Lower leg skin (tissue), 4 donors: ENCODE data around the gene GPR27. TPM values are rescaled to one million over a fixed set of nuclear protein-coding genes. Genes with fewer than 3 reads are reported as not detected.

ENCODE experiments used
- DNase-seq, 2 donors: peaks; one replicate each; pipeline ENCODE4 v3.0.0-alpha.2; 2019; ENCODE audit warnings: low spot score in 2 of 2
- H3K4me3 ChIP-seq: fragments of 200-600 bp; sonication (generic); 2 replicates; pipeline ENCODE4 v1.5.1; 2017; ENCODE audit warnings: mild to moderate bottlenecking, low read depth; ENCODE audit not compliant: poor library complexity, severe bottlenecking
- CTCF ChIP-seq, 3 donors: fragments of 450-650 bp; IDR thresholded peaks; one replicate each; pipeline ENCODE4 v1.5.1; 2016; ENCODE audit warnings: antibody characterized with exemption in 3 of 3, mild to moderate bottlenecking in 3 of 3, moderate library complexity in 2 of 3
- POLR2A ChIP-seq, 2 donors: fragments of 450-650 bp; IDR thresholded peaks; one replicate each; pipeline ENCODE4 v1.6.1; 2016 to 2017; ENCODE audit warnings: antibody characterized with exemption in 2 of 2, mild to moderate bottlenecking in 1 of 2, moderate library complexity in 1 of 2
- WGBS, 2 donors: methylation state at CpG; one replicate each; pipeline ENCODE4 v1.1.5; 2018; 5-methylcytosine and 5-hydroxymethylcytosine counted together
- intact Hi-C: fragments of 100-400 bp; cut with DNase I; formaldehyde crosslinking; loops from one replicate; pipeline ENCODE4 v1.15.0; 2023; ENCODE audit warnings: low total_unique reads
- total RNA-seq, 4 donors: library from RNA; depleted of rRNA; stranded (reverse); fragments of >200 nt; gene quantifications; one replicate each; pipeline ENCODE4 v1.1.0, GENCODE V29; 2016

The GPR27 gene
- total RNA-seq, 4 donors from 2014 or later, result 1.9 to 4.5 (median 2.5) TPM

GRCh38 chr3:71721651-71722157 lies 32.0 kb upstream of the GPR27 start:
- WGBS, 2 donors, result 78 to 80% methylated on average over 6 of the region's 6 CpGs
- TF ChIP-seq CTCF (IDR thresholded peaks at IDR 0.05) (no peak), POLR2A (IDR thresholded peaks at IDR 0.05) (no peak)
- intact Hi-C loops, result no loop called here
- H3K4me3 ChIP-seq, result no peak overlapping the region
- DNase-seq, result no peak

- 86 to 91% methylated on average over 1 of the region's 1 CpG for WGBS, 2 donors
- DNase-seq, result no peak
- intact Hi-C loops, result no loop called here
- H3K4me3 ChIP-seq, result no peak overlapping the region
- TF ChIP-seq CTCF (IDR thresholded peaks at IDR 0.05) (no peak), POLR2A (IDR thresholded peaks at IDR 0.05) (no peak)
Observed at GRCh38 chr3:71722693-71723092, 31.0 kb upstream of the GPR27 start.

- 33 to 46% methylated on average over 6 of the region's 6 CpGs for WGBS, 2 donors
- no peak for DNase-seq
- H3K4me3 ChIP-seq, result no peak overlapping the region
- intact Hi-C loops, result no loop called here
- no peak for TF ChIP-seq POLR2A (IDR thresholded peaks at IDR 0.05)
- TF ChIP-seq CTCF (IDR thresholded peaks at IDR 0.05), result no peak
Observed at GRCh38 chr3:71723452-71724170, 30.0 kb upstream of the GPR27 start.

- no peak for DNase-seq
- TF ChIP-seq POLR2A (IDR thresholded peaks at IDR 0.05) (no peak), CTCF (IDR thresholded peaks at IDR 0.05) (no peak)
- peak overlapping the region; percentile 59 for H3K4me3 ChIP-seq
- intact Hi-C loops, result no loop called here
Observed at GRCh38 chr3:71724171-71724453, 29.5 kb upstream of the GPR27 start.

- intact Hi-C loops, result no loop called here
- DNase-seq, result peak in 1 of 2 donors; percentile 88
- peak overlapping the region; percentile 59 for H3K4me3 ChIP-seq
- WGBS, 2 donors, result 0% methylated on average over 23 to 51 of the region's 73 CpGs
- no peak for TF ChIP-seq POLR2A (IDR thresholded peaks at IDR 0.05)
- TF ChIP-seq CTCF (IDR thresholded peaks at IDR 0.05), result no peak
Observed at GRCh38 chr3:71724584-71725270, 28.9 kb upstream of the GPR27 start.
